ENCODE data around the gene SLC2A9. TPM values are rescaled to one million over a fixed set of nuclear protein-coding genes. Genes with fewer than 3 reads are reported as not detected.

The SLC2A9 gene
- total and polyA plus RNA-seq, 2 of the 8 experiments (the other 6 are each of a cell fraction or from before 2014, with no cell fraction given), result 0.20 to 0.26 TPM

DNA sequence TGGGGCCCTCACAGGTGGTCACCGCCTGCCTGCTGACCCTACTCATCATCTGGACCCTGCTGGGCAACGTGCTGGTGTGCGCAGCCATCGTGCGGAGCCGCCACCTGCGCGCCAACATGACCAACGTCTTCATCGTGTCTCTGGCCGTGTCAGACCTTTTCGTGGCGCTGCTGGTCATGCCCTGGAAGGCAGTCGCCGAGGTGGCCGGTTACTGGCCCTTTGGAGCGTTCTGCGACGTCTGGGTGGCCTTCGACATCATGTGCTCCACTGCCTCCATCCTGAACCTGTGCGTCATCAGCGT lies 239.2 kb downstream of the SLC2A9 start (continued):
- TF ChIP-seq ATF3 (IDR thresholded peaks at IDR 0.05; ENCODE audit: insufficient read depth, low read depth, low read length), result no peak
- TF ChIP-seq, protein P1, sequence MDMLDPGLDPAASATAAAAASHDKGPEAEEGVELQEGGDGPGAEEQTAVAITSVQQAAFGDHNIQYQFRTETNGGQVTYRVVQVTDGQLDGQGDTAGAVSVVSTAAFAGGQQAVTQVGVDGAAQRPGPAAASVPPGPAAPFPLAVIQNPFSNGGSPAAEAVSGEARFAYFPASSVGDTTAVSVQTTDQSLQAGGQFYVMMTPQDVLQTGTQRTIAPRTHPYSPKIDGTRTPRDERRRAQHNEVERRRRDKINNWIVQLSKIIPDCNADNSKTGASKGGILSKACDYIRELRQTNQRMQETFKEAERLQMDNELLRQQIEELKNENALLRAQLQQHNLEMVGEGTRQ (IDR thresholded peaks at IDR 0.05; ENCODE audit: low read length), result no peak
- TF ChIP-seq SP1 (IDR thresholded peaks at IDR 0.05; ENCODE audit: low read depth, low read length), result no peak
- no peak for TF ChIP-seq RBBP5 (IDR thresholded peaks at IDR 0.05; ENCODE audit: borderline replicate concordance, low read depth, low read length)
